SK-N-MC (cell line): Measurements from ENCODE around the gene IREB2.

Experiments
- EZH2 ChIP-seq: fragments of 200-600 bp; sonication (generic); IDR thresholded peaks from one replicate; pipeline ENCODE4 v1.6.1; 2017; ENCODE audit warnings: antibody characterized with exemption
- POLR2AphosphoS5 ChIP-seq: IDR thresholded peaks from 2 replicates; pipeline ENCODE4 v1.6.1; 2012; ENCODE audit warnings: mild to moderate bottlenecking, low read depth, low read length, borderline replicate concordance

- no peak for TF ChIP-seq EZH2
- no peak for TF ChIP-seq POLR2AphosphoS5
These were observed 2.7 kb downstream of the IREB2 start for GRCh38 chr15:78440375-78441373.
